ENCODE results near the gene CRYGD.

The CRYGD gene

DNA sequence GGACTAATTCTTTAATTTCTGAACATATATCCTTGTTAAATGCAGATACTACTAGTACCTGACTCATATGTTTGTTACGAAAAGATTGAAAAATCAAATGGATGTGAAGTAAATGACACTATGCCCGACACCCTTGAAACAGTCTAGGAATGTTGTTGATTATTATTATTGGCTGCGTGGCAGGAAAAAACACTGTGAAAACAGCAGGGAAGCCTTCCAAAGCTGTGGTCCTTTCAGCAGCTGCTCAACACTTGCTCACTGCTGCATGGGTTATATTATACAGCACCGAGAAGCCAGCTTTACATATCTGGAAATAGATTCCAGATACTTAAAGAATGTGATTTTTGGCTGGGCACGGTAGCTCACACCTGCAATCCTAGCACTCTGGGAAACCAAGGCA, 26.5 kb downstream of the CRYGD start:
- no peak for DNase-seq (ENCODE audit: low read depth, low spot score)
- no peak overlapping the region for H3K4me3 ChIP-seq (ENCODE audit: insufficient read length, low read depth)
- TF ChIP-seq YY1 (IDR thresholded peaks at IDR 0.05; ENCODE audit: insufficient read depth, insufficient read length) (no peak), ZNF274 (IDR thresholded peaks at IDR 0.05; ENCODE audit: low read depth, low read length) (no peak), SUZ12 (IDR thresholded peaks at IDR 0.05; ENCODE audit: extremely low read depth, insufficient read depth, insufficient read length) (no peak)
- H3K9me3 ChIP-seq (ENCODE audit: insufficient read depth, low read length): no peaks in the 10 kb centered on the region
- no peaks in the 10 kb centered on the region for H3K4me1 ChIP-seq (ENCODE audit: insufficient read depth, insufficient read length)
- no peaks in the 10 kb centered on the region for H3K27me3 ChIP-seq (ENCODE audit: insufficient read depth, insufficient read length)
- no peak overlapping the region for H3K9ac ChIP-seq (ENCODE audit: insufficient read length, low read depth)
- no peaks in the 10 kb centered on the region for H3K36me3 ChIP-seq (ENCODE audit: insufficient read depth, insufficient read length, low read length)

GRCh38 chr2:208097313-208097712, 27.0 kb downstream of the CRYGD start:
- no peak for DNase-seq (ENCODE audit: low read depth, low spot score)
- H3K4me1 ChIP-seq (ENCODE audit: insufficient read depth, insufficient read length): no peaks in the 10 kb centered on the region
- H3K27me3 ChIP-seq (ENCODE audit: insufficient read depth, insufficient read length): no peaks in the 10 kb centered on the region
- no peaks in the 10 kb centered on the region for H3K36me3 ChIP-seq (ENCODE audit: insufficient read depth, insufficient read length, low read length)
- no peak overlapping the region for H3K9ac ChIP-seq (ENCODE audit: insufficient read length, low read depth)
- no peaks in the 10 kb centered on the region for H3K9me3 ChIP-seq (ENCODE audit: insufficient read depth, low read length)
- no peak for TF ChIP-seq ZNF274 (IDR thresholded peaks at IDR 0.05; ENCODE audit: low read depth, low read length)
- TF ChIP-seq SUZ12 (IDR thresholded peaks at IDR 0.05; ENCODE audit: extremely low read depth, insufficient read depth, insufficient read length): no peak
- no peak for TF ChIP-seq YY1 (IDR thresholded peaks at IDR 0.05; ENCODE audit: insufficient read depth, insufficient read length)
- H3K4me3 ChIP-seq (ENCODE audit: insufficient read length, low read depth): no peak overlapping the region

GRCh38 chr2:208096080-208096479, 28.2 kb downstream of the CRYGD start:
- Histone ChIP-seq H3K9me3 (ENCODE audit: insufficient read depth, low read length) (no peaks in the 10 kb centered on the region), H3K27me3 (ENCODE audit: insufficient read depth, insufficient read length) (no peaks in the 10 kb centered on the region), H3K36me3 (ENCODE audit: insufficient read depth, insufficient read length, low read length) (no peaks in the 10 kb centered on the region), H3K9ac (ENCODE audit: insufficient read length, low read depth) (no peak overlapping the region), H3K4me3 (ENCODE audit: insufficient read length, low read depth) (no peak overlapping the region), H3K4me1 (ENCODE audit: insufficient read depth, insufficient read length) (no peaks in the 10 kb centered on the region)
- DNase-seq (ENCODE audit: low read depth, low spot score): no peak
- TF ChIP-seq SUZ12 (IDR thresholded peaks at IDR 0.05; ENCODE audit: extremely low read depth, insufficient read depth, insufficient read length): no peak

DNA sequence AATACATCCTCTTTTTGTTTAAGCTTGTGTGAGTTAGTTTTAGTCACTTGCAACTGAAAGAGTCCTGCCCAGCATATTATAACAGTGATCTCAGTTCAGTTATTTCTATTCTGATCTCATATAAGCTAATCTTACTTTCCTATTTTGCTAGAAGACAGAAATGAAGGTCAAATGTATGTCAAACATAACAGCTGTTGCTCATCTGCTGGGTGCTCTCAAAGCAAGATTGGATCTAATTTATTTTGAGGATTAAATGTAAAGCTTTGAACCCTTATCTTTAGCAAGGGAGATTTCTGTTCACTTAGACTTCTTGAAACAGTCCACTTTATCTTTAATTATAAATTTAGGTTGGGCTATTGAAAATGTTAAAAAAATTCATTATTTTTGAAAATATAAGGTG, 31.2 kb downstream of the CRYGD start:
- Histone ChIP-seq H3K4me3 (ENCODE audit: insufficient read length, low read depth) (no peak overlapping the region), H3K9ac (ENCODE audit: insufficient read length, low read depth) (no peak overlapping the region), H3K4me1 (ENCODE audit: insufficient read depth, insufficient read length) (no peaks in the 10 kb centered on the region), H3K9me3 (ENCODE audit: insufficient read depth, low read length) (no peaks in the 10 kb centered on the region), H3K27me3 (ENCODE audit: insufficient read depth, insufficient read length) (no peaks in the 10 kb centered on the region), H3K36me3 (ENCODE audit: insufficient read depth, insufficient read length, low read length) (no peaks in the 10 kb centered on the region)
- TF ChIP-seq YY1 (IDR thresholded peaks at IDR 0.05; ENCODE audit: insufficient read depth, insufficient read length) (no peak), ZNF274 (IDR thresholded peaks at IDR 0.05; ENCODE audit: low read depth, low read length) (no peak), SUZ12 (IDR thresholded peaks at IDR 0.05; ENCODE audit: extremely low read depth, insufficient read depth, insufficient read length) (no peak)
- DNase-seq (ENCODE audit: low read depth, low spot score): no peak

DNA sequence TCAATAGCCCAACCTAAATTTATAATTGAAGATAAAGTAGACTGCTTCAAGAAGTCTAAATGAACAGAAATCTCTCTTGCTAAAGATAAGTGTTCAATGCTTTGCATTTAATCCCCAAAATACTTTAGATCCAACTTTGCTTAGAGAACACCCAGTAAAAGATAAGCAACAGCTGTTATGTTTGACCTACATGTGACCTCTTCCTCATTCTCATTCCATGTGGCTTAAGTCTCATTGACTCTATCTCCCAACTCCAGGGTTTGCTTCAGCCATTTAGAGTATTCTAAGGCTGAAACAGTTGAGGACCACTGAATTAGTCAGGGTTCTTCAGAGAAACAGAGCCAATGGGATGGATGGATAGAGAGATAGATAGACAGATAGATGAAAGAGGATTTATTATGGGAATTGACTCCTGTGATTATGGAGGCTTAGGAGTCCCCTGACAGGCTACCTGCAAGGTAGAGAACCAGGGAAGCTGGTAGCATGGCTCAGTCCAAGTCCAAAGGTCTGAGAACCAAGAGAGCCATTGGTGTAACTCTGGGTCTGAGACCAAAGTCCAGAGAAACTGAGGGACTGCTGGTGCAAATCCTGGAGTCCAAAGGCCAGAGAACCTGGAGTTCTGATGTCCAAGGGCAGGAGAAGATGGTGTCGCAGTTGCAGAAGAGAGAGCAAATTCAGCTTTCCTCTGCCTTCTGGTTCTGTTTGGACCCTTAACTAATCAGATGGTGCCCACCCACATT, 32.1 kb downstream of the CRYGD start:
- Histone ChIP-seq H3K4me3 (ENCODE audit: insufficient read length, low read depth) (no peak overlapping the region), H3K36me3 (ENCODE audit: insufficient read depth, insufficient read length, low read length) (no peaks in the 10 kb centered on the region)
- DNase-seq (ENCODE audit: low read depth, low spot score): no peak

DNA sequence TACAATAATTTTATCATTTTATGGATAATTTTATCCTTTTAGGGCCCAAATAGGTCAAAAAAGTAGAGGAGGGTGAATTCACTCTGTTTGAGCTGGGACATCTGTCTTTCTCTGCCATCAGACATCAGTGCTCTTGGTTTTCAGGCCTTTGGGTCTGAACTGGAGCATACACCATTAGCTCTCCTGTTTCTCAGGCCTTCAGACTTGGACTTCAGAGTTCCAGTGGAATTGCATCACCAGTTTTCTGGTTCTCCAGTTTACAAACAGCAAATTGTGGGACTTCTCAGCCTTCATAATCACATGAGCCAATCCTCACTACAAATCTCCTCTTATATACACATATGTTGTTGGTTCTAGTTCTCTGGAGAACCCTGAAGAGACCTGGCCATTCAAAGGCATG, 33.9 kb downstream of the CRYGD start:
- no peak overlapping the region for H3K4me3 ChIP-seq (ENCODE audit: insufficient read length, low read depth)
- H3K9ac ChIP-seq (ENCODE audit: insufficient read length, low read depth): no peak overlapping the region
- H3K9me3 ChIP-seq (ENCODE audit: insufficient read depth, low read length): no peaks in the 10 kb centered on the region
- H3K36me3 ChIP-seq (ENCODE audit: insufficient read depth, insufficient read length, low read length): no peaks in the 10 kb centered on the region
- H3K27me3 ChIP-seq (ENCODE audit: insufficient read depth, insufficient read length): no peaks in the 10 kb centered on the region
- TF ChIP-seq YY1 (IDR thresholded peaks at IDR 0.05; ENCODE audit: insufficient read depth, insufficient read length) (no peak), SUZ12 (IDR thresholded peaks at IDR 0.05; ENCODE audit: extremely low read depth, insufficient read depth, insufficient read length) (no peak), ZNF274 (IDR thresholded peaks at IDR 0.05; ENCODE audit: low read depth, low read length) (no peak)
- H3K4me1 ChIP-seq (ENCODE audit: insufficient read depth, insufficient read length): no peaks in the 10 kb centered on the region
- no peak for DNase-seq (ENCODE audit: low read depth, low spot score)

More for the DNA sequence above, 32.1 kb downstream of the CRYGD start:
- Histone ChIP-seq H3K9ac (ENCODE audit: insufficient read length, low read depth) (no peak overlapping the region), H3K27me3 (ENCODE audit: insufficient read depth, insufficient read length) (no peaks in the 10 kb centered on the region), H3K4me1 (ENCODE audit: insufficient read depth, insufficient read length) (no peaks in the 10 kb centered on the region), H3K9me3 (ENCODE audit: insufficient read depth, low read length) (no peaks in the 10 kb centered on the region)
- no peak for TF ChIP-seq SUZ12 (IDR thresholded peaks at IDR 0.05; ENCODE audit: extremely low read depth, insufficient read depth, insufficient read length)
- TF ChIP-seq YY1 (IDR thresholded peaks at IDR 0.05; ENCODE audit: insufficient read depth, insufficient read length): no peak

DNA sequence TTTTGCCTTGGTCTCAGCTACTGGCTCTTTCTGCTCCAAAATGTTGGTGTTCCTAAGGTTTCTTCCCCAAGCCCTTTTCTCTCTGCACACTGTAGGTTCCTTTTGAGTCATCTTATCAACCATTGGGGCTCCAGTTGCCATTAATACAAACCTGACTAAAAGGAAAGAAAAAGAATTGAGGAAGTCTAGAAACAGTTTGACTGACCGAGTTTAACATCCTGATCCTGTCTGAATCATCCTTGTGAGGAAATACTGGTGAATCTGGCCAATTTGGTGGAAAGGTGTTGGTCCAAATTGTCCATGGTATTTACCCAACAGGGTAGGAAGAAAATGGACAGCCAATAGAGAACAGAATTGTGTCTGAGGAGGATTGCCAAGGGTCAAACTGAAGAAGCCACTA, 38.3 kb downstream of the CRYGD start:
- no peak overlapping the region for H3K9ac ChIP-seq (ENCODE audit: insufficient read length, low read depth)
- no peaks in the 10 kb centered on the region for H3K27me3 ChIP-seq (ENCODE audit: insufficient read depth, insufficient read length)
- TF ChIP-seq ZNF274 (IDR thresholded peaks at IDR 0.05; ENCODE audit: low read depth, low read length) (no peak), YY1 (IDR thresholded peaks at IDR 0.05; ENCODE audit: insufficient read depth, insufficient read length) (no peak), SUZ12 (IDR thresholded peaks at IDR 0.05; ENCODE audit: extremely low read depth, insufficient read depth, insufficient read length) (no peak)
- DNase-seq (ENCODE audit: low read depth, low spot score): no peak
- no peaks in the 10 kb centered on the region for H3K36me3 ChIP-seq (ENCODE audit: insufficient read depth, insufficient read length, low read length)
- H3K4me1 ChIP-seq (ENCODE audit: insufficient read depth, insufficient read length): no peaks in the 10 kb centered on the region
- H3K4me3 ChIP-seq (ENCODE audit: insufficient read length, low read depth): no peak overlapping the region
- H3K9me3 ChIP-seq (ENCODE audit: insufficient read depth, low read length): no peaks in the 10 kb centered on the region
